BJ (cell line): ENCODE measurements around the gene CDKN2B-AS1. TPM values are rescaled to one million over a fixed set of nuclear protein-coding genes. Genes with fewer than 3 reads are reported as not detected.

Experiments
- CTCF ChIA-PET: fragments of 350-600 bp; formaldehyde crosslinking; extraction: SDS; loops from one replicate; lab custom pipeline; 2021; ENCODE audit warnings: antibody characterized with exemption, inconsistent platforms; lab: Yijun Ruan, JAX
- POLR2A ChIA-PET: fragments of 300-600 bp; sonication (Branson Sonifier 250); formaldehyde crosslinking; extraction: SDS; loops from one replicate; lab custom pipeline; 2021; ENCODE audit warnings: antibody characterized with exemption; lab: Charles Lee
- DNase-seq: peaks from one replicate; pipeline ENCODE4 v3.0.0-alpha.2; 2011; ENCODE audit warnings: low read depth
- H3K27me3 ChIP-seq: 2 replicates; pipeline ENCODE4 v1.6.0; 2011; ENCODE audit warnings: low read length; ENCODE audit not compliant: control insufficient read depth, insufficient read depth
- H3K36me3 ChIP-seq: 2 replicates; pipeline ENCODE4 v1.5.1; 2011; ENCODE audit warnings: low read length; ENCODE audit not compliant: control insufficient read depth, insufficient read depth
- H3K4me3 ChIP-seq: 2 replicates; pipeline ENCODE4 v1.5.1; 2011; ENCODE audit warnings: low read depth, mild to moderate bottlenecking, control low read depth, low read length
- polyA plus RNA-seq: library from polyadenylated mRNA; depleted of rRNA; stranded (reverse); fragments of >200 nt; gene quantifications from 2 replicates; pipeline ENCODE4 v1.2.3, GENCODE V29; 2011
- TF ChIP-seq, protein P1 (sequence below): IDR thresholded peaks from 2 replicates; pipeline ENCODE4 v1.5.1; 2011; ENCODE audit warnings: low read depth, mild to moderate bottlenecking, control low read depth, inconsistent platforms, low read length, moderate library complexity; ENCODE audit not compliant: insufficient read depth

Gene CDKN2B-AS1
- polyA plus RNA-seq, 1 experiment = 0.59 TPM

DNA sequence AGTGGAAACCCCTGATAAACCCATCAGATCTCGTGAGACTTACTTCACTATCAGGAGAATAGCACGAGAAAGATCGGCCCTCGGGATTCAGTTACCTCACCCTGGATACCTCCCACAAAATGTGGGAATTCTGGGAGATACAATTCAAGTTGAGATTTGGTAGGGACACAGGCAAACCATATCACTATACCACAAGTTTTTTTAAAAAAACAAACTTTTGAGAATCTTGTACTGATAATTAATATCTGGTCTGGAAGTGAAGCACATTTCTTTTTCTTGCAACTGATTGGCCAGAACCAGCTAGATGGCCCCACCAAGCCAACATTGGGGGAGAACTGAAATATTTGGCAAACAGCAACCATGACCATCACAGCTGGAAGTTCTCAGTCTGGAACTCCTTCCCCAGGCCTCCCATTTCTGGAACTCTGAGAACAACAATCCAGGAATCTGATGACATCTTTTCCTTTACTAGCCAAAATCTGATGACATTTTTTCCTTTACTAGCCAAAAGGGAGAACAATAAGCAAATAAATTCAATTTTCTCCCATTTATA lies 66.3 kb downstream of the CDKN2B-AS1 start:
- TF ChIP-seq, protein P1, sequence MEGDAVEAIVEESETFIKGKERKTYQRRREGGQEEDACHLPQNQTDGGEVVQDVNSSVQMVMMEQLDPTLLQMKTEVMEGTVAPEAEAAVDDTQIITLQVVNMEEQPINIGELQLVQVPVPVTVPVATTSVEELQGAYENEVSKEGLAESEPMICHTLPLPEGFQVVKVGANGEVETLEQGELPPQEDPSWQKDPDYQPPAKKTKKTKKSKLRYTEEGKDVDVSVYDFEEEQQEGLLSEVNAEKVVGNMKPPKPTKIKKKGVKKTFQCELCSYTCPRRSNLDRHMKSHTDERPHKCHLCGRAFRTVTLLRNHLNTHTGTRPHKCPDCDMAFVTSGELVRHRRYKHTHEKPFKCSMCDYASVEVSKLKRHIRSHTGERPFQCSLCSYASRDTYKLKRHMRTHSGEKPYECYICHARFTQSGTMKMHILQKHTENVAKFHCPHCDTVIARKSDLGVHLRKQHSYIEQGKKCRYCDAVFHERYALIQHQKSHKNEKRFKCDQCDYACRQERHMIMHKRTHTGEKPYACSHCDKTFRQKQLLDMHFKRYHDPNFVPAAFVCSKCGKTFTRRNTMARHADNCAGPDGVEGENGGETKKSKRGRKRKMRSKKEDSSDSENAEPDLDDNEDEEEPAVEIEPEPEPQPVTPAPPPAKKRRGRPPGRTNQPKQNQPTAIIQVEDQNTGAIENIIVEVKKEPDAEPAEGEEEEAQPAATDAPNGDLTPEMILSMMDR = no peak
- DNase-seq = no peak
- ChIA-PET POLR2A (no interaction called here), CTCF (no interaction called here)
- Histone ChIP-seq H3K27me3 (no peaks in the 10 kb centered on the region), H3K36me3 (no peaks in the 10 kb centered on the region), H3K4me3 (no peak overlapping the region)

DNA sequence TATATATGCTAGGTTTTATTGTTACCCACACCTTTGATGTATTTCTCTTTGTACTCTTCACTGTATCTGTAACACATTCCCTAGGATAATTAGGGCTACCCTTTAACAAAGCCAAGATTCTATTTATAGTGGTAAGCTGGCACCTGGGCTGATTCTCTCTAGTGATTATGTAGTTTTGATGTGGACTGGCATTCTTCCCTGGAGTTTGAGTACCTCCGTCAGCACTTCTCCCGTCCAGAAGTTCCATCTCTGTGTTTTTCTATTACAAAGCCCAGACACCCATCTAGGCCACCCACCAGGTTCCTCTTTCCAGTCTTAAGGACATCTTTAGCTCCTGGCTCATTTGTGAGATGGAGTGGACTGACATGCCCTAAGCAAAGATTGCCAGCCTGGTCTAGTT lies 70.4 kb downstream of the CDKN2B-AS1 start:
- ChIA-PET CTCF (interaction anchor here (1.1 to 2.4 kb wide), 3 partner anchors 11 to 27 kb away, joined by 3 to 7 read pairs (median 5); no protein-coding TSS in a partner anchor), POLR2A (interaction anchor here (0.6 kb wide), 1 partner anchor 16 kb away, joined by 5 read pairs; no protein-coding TSS in a partner anchor)
- Histone ChIP-seq H3K4me3 (no peak overlapping the region), H3K27me3 (no peaks in the 10 kb centered on the region), H3K36me3 (no peaks in the 10 kb centered on the region)
- DNase-seq = no peak
- TF ChIP-seq, protein P1 = no peak

DNA sequence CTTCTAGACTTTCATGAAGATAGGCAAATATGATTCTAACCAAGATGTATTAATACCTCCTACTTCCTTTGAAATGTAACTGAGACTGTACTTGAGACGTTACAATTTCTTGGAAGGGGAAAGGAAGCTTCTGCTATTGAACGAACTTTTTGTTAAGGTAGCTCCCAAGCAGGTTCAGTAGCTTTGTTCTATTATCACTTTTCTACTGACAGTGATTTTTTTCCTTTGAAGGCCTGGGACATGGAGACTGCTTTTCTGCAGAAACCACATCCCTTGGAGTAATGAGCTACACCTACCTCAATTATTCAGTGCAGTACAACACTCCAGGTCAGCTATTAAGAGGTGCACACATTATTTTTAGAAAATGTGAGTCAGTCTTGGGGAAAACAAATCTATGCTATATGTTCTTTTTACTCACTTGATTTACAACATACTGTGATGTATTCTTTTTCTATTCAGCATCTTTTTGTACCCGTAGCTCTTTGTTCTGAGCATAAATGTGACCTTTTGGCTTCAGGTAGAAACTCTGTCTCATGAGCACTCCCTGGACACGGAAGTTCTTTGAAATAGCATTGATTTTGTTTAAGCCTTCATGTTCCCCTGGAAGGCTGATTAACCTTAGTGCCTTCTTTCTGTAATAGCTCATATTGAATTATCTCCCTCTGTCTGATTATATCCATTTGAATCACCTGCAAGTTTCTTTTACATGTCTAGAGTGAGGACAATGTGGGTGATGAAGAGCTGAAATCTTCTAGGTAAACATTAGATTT lies 71.0 kb downstream of the CDKN2B-AS1 start:
- Histone ChIP-seq H3K27me3 (no peaks in the 10 kb centered on the region), H3K36me3 (no peaks in the 10 kb centered on the region), H3K4me3 (no peak overlapping the region)
- CTCF ChIA-PET = interaction anchor here (0.7 to 2.4 kb wide), 4 partner anchors 12 to 151 kb away, joined by 3 to 7 read pairs (median 4); no protein-coding TSS in a partner anchor
- TF ChIP-seq, protein P1 = no peak
- POLR2A ChIA-PET = interaction anchor here (0.6 kb wide), 1 partner anchor 15 kb away, joined by 5 read pairs; no protein-coding TSS in a partner anchor
- DNase-seq = no peak

DNA sequence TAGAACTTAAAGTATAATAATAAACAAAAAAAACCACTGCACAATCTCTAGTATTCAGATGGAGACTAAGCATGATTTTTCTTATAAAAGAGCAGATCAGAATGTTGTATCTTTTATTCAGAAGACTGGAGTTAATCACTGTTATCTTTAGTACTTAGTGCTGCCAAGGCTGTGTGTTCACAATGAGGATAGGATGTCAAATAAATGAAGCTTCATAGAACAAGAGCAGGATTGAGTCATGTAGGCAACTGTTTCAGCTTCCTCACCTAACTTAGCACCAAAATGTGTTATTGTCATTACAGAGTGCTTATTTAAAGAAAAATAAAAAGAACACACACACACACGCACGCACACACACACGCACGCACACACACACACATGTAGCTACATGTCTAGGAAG lies 72.6 kb downstream of the CDKN2B-AS1 start:
- TF ChIP-seq, protein P1 = no peak
- Histone ChIP-seq H3K4me3 (no peak overlapping the region), H3K27me3 (no peaks in the 10 kb centered on the region), H3K36me3 (no peaks in the 10 kb centered on the region)
- ChIA-PET POLR2A (interaction anchor here (0.6 kb wide), 1 partner anchor 123 kb away, joined by 4 read pairs; no protein-coding TSS in a partner anchor), CTCF (interaction anchor here (1.1 kb wide), 1 partner anchor 52 kb away, joined by 3 read pairs; no protein-coding TSS in a partner anchor)
- DNase-seq = no peak

DNA sequence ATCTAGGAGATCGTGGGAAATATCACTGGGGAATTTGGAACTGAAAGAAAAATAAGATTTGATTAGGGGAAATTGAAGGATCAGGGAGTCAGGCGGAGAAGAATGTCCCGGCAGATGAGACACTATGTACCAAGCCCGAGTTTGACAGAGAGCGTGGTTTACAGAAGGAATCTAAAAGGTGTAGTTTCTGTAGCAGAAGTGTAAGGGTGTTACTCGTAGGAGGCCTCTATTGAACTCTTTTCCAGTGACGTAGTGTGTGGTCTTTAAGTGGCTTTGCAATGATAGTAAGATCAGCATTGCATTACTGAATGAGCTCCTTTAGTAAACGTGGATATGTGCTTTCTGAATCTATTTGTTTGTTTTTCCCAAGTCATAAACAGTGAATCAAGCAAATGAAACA lies 73.8 kb downstream of the CDKN2B-AS1 start:
- TF ChIP-seq, protein P1 = no peak
- H3K4me3 ChIP-seq = no peak overlapping the region
- POLR2A ChIA-PET = no interaction called here
- DNase-seq = no peak
- no peaks in the 10 kb centered on the region for H3K27me3 ChIP-seq
- no peaks in the 10 kb centered on the region for H3K36me3 ChIP-seq
- CTCF ChIA-PET = interaction anchor here (0.5 to 1.6 kb wide), 3 partner anchors 12 to 278 kb away, joined by 3 read pairs; no protein-coding TSS in a partner anchor
